ENCODE data around the gene SEMA6A. TPM values are rescaled to one million over a fixed set of nuclear protein-coding genes. Genes with fewer than 3 reads are reported as not detected.

Gene SEMA6A
- polyA plus RNA-seq, 1 donor (not counting 4 experiments of a cell fraction or from before 2014, with no cell fraction given) = 0.68 TPM

- FAIRE-seq (no peak), DNase-seq (ENCODE audit: low read depth, low spot score) (no peak)
- dilution Hi-C loops (cut with MboI; ENCODE audit: extremely low pct_ligation_motif_present, low sequenced_read_pairs) = no loop called here
- Histone ChIP-seq H2AFZ (ENCODE audit: control insufficient read depth, low read length) (no peak overlapping the region), H3K36me3 (ENCODE audit: control insufficient read depth in 2 of 2, extremely low read depth in 1 of 2, insufficient read depth in 2 of 2, low read length in 2 of 2) (no peaks in the 10 kb centered on the region), H4K20me1 (ENCODE audit: control insufficient read depth, extremely low read depth, insufficient read depth, low read length) (no peaks in the 10 kb centered on the region), H3K79me2 (ENCODE audit: control insufficient read depth, insufficient read depth, low read length) (no peaks in the 10 kb centered on the region), H3K9me1 (ENCODE audit: control insufficient read depth, extremely low read depth, insufficient read depth, low read length) (no peaks in the 10 kb centered on the region), H3K4me2 (ENCODE audit: control insufficient read depth, extremely low read depth, insufficient read depth, low read depth, low read length) (no peak overlapping the region), H3K4me3 (ENCODE audit: control insufficient read depth in 2 of 3, extremely low read depth in 1 of 3, insufficient read depth in 2 of 3, low read depth in 1 of 3, low read length in 3 of 3) (no peak overlapping the region), H3K9ac (ENCODE audit: control insufficient read depth, extremely low read depth, insufficient read depth, low read length) (no peak overlapping the region), H3K4me1 (ENCODE audit: control insufficient read depth, extremely low read depth, insufficient read depth, low read length) (no peaks in the 10 kb centered on the region), H3K27me3 (ENCODE audit: control insufficient read depth, extremely low read depth, insufficient read depth, low read length) (no peaks in the 10 kb centered on the region), H3K9me3 (ENCODE audit: control insufficient read depth, low read depth, low read length) (no peaks in the 10 kb centered on the region), H3K27ac (ENCODE audit: control insufficient read depth, insufficient read depth, low read length) (no peak overlapping the region)
- no peak for TF ChIP-seq EZH2 (IDR thresholded peaks at IDR 0.05; ENCODE audit: low read length)
- TF ChIP-seq, protein P1, sequence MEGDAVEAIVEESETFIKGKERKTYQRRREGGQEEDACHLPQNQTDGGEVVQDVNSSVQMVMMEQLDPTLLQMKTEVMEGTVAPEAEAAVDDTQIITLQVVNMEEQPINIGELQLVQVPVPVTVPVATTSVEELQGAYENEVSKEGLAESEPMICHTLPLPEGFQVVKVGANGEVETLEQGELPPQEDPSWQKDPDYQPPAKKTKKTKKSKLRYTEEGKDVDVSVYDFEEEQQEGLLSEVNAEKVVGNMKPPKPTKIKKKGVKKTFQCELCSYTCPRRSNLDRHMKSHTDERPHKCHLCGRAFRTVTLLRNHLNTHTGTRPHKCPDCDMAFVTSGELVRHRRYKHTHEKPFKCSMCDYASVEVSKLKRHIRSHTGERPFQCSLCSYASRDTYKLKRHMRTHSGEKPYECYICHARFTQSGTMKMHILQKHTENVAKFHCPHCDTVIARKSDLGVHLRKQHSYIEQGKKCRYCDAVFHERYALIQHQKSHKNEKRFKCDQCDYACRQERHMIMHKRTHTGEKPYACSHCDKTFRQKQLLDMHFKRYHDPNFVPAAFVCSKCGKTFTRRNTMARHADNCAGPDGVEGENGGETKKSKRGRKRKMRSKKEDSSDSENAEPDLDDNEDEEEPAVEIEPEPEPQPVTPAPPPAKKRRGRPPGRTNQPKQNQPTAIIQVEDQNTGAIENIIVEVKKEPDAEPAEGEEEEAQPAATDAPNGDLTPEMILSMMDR (optimal IDR thresholded peaks at IDR 0.05 in 1 of 3, IDR thresholded peaks at IDR 0.05 in 1 of 3, conservative IDR thresholded peaks at IDR 0.05 in 1 of 3; ENCODE audit: extremely low read depth in 1 of 3, insufficient read depth in 2 of 3, low read length in 3 of 3) = no peak
These were observed 41.7 kb downstream of the SEMA6A start for GRCh38 chr5:116532762-116533525.

DNA sequence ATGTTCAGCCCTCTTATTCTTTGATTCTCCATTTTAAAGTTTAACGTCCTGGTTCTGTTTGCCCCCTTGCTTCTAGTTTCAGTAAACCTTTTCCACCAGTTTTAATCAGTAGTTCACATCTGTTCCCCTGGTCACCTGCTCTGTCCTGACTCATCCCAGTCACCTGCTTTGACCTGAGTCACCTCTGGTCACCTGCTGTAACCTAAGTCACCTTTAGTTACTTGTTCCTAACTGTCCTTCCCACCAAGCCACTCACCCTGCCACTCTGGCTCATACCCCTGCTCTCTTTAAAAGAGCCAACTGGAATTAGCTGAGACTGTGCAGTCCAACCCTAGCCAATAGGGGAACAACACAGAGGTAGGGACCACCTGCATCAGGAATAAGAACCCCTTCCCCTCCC lies 43.0 kb downstream of the SEMA6A start:
- no peak overlapping the region for H3K4me2 ChIP-seq (ENCODE audit: control insufficient read depth, extremely low read depth, insufficient read depth, low read depth, low read length)
- H3K4me1 ChIP-seq (ENCODE audit: control insufficient read depth, extremely low read depth, insufficient read depth, low read length) = no peaks in the 10 kb centered on the region
- no peaks in the 10 kb centered on the region for H3K27me3 ChIP-seq (ENCODE audit: control insufficient read depth, extremely low read depth, insufficient read depth, low read length)
- FAIRE-seq = no peak
- no peak overlapping the region for H3K27ac ChIP-seq (ENCODE audit: control insufficient read depth, insufficient read depth, low read length)
- DNase-seq (ENCODE audit: low read depth, low spot score) = no peak
- TF ChIP-seq EZH2 (IDR thresholded peaks at IDR 0.05; ENCODE audit: low read length) = no peak
- TF ChIP-seq, protein P1 (optimal IDR thresholded peaks at IDR 0.05 in 1 of 3, IDR thresholded peaks at IDR 0.05 in 1 of 3, conservative IDR thresholded peaks at IDR 0.05 in 1 of 3; ENCODE audit: extremely low read depth in 1 of 3, insufficient read depth in 2 of 3, low read length in 3 of 3) = no peak
- no peaks in the 10 kb centered on the region for H3K79me2 ChIP-seq (ENCODE audit: control insufficient read depth, insufficient read depth, low read length)
- H3K9ac ChIP-seq (ENCODE audit: control insufficient read depth, extremely low read depth, insufficient read depth, low read length) = no peak overlapping the region
- H3K36me3 ChIP-seq (ENCODE audit: control insufficient read depth in 2 of 2, extremely low read depth in 1 of 2, insufficient read depth in 2 of 2, low read length in 2 of 2) = no peaks in the 10 kb centered on the region
- no peaks in the 10 kb centered on the region for H4K20me1 ChIP-seq (ENCODE audit: control insufficient read depth, extremely low read depth, insufficient read depth, low read length)
- H3K4me3 ChIP-seq (ENCODE audit: control insufficient read depth in 2 of 3, extremely low read depth in 1 of 3, insufficient read depth in 2 of 3, low read depth in 1 of 3, low read length in 3 of 3) = no peak overlapping the region
- dilution Hi-C loops (cut with MboI; ENCODE audit: extremely low pct_ligation_motif_present, low sequenced_read_pairs) = no loop called here
- H3K9me1 ChIP-seq (ENCODE audit: control insufficient read depth, extremely low read depth, insufficient read depth, low read length) = no peaks in the 10 kb centered on the region
- no peak overlapping the region for H2AFZ ChIP-seq (ENCODE audit: control insufficient read depth, low read length)
- no peaks in the 10 kb centered on the region for H3K9me3 ChIP-seq (ENCODE audit: control insufficient read depth, low read depth, low read length)
